ENCODE measurements around the gene IFT20.
A peak's percentile ranks its signal among the peaks of the same experiment; 100 is the strongest.

The IFT20 gene

DNA sequence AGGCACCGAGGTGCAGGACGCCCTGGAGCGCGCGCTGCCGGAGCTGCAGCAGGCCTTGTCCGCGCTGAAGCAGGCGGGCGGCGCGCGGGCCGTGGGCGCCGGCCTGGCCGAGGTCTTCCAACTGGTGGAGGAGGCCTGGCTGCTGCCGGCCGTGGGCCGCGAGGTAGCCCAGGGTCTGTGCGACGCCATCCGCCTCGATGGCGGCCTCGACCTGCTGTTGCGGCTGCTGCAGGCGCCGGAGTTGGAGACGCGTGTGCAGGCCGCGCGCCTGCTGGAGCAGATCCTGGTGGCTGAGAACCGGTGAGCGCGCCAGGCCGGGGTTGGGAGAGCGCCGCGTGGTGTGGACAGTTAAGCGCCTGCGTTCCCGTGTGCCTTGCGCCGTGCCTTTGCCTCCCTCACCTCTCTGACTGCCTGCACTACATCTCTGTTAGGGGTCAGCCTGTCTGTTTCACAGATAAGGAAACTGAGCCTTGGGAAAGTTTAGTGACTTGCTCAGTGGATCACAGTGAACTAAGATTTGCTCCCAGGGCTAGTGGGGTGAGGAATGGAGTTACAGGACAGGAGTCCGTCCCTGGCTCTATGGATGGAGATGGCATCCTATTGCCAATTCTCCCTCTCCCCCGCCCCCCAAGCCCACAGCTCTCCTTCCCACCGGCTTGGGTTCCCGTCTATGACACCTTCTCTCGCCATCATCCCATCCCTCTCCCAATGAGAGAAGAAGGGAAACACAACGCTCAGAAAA is 37.1 kb upstream of the IFT20 start:
- TF ChIP-seq, protein P1, sequence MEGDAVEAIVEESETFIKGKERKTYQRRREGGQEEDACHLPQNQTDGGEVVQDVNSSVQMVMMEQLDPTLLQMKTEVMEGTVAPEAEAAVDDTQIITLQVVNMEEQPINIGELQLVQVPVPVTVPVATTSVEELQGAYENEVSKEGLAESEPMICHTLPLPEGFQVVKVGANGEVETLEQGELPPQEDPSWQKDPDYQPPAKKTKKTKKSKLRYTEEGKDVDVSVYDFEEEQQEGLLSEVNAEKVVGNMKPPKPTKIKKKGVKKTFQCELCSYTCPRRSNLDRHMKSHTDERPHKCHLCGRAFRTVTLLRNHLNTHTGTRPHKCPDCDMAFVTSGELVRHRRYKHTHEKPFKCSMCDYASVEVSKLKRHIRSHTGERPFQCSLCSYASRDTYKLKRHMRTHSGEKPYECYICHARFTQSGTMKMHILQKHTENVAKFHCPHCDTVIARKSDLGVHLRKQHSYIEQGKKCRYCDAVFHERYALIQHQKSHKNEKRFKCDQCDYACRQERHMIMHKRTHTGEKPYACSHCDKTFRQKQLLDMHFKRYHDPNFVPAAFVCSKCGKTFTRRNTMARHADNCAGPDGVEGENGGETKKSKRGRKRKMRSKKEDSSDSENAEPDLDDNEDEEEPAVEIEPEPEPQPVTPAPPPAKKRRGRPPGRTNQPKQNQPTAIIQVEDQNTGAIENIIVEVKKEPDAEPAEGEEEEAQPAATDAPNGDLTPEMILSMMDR (IDR thresholded peaks at IDR 0.05; ENCODE audit: low read depth, low read length, missing control alignments): no peak
- DNase-seq (ENCODE audit: low read depth): no peak
- H3K4me3 ChIP-seq (ENCODE audit: low read depth, low read length): peak overlapping the region; percentile 54

DNA sequence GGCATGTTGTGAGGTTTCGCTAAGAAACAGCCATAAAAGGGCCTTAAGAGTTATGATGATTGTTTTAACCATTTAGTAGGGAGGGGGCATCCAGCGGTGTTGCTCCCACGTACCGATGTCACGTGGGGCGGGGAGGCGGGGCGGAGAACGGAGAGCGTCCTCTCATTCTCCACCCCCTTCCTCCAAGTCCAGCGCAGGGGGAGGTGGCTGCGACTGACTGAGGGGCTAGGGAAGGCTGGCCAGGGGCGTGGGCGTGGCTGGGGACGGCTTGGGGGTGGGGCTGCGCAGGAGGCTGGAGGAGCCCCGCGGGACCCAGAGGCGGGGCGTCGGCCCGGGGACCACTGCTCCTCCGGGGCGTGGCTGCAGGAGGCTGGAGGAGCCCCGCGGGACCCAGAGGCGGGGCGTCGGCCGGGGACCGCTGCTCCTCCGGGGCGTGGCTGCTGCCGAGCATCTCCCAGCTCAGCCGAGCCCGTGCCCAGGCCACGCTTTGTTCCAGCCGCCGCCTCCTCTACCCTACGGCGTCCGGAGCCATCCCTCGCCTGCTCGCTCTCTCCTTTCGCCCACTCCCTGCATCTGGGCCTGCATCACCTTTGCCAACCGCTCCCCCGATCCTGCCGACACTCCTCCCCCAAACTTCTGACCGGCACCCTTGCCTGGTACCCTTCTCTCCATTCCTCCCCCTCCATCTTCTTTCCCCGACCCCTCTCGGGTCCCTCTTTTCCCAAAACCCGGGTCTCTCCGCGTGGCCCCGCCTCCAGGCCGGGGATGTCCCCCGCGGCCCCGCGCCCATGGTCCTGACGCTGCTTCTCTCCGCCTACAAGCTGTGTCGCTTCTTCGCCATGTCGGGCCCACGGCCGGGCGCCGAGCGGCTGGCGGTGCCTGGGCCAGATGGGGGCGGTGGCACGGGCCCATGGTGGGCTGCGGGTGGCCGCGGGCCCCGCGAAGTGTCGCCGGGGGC is 36.3 kb upstream of the IFT20 start, which contains the start of gene SARM1:
TSS of gene SARM1 (plus strand) at position 450 of the 958 bp plus-strand sequence. CDS start at position 789, 339 bp downstream.
- peak; percentile 57 for DNase-seq (ENCODE audit: low read depth)
- H3K4me3 ChIP-seq (ENCODE audit: low read depth, low read length): peak within 1 kb of the TSS; percentile 54
- TF ChIP-seq, protein P1 (IDR thresholded peaks at IDR 0.05; ENCODE audit: low read depth, low read length, missing control alignments): no peak

DNA sequence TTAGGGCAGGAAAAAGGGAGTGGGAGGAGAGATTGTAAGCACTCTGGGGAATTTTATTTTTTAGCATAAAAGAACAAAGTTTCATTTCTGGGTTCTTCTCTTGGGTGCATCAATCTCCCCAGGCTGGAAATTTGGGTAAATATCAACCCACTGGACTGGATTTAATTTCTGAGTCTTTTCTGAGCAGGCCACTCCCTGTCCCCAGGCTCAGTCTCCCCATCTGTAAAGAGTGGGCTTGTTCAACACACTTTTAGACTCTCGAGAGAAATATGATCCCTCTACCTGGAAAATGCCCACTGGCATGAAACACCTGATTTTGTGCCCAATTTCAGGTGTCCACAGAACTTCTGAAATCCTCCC is 35.5 kb upstream of the IFT20 start:
- DNase-seq (ENCODE audit: low read depth): no peak
- TF ChIP-seq, protein P1 (IDR thresholded peaks at IDR 0.05; ENCODE audit: low read depth, low read length, missing control alignments): no peak
- H3K4me3 ChIP-seq (ENCODE audit: low read depth, low read length): no peak overlapping the region; the same call in 1 of the 2 replicates

- TF ChIP-seq, protein P1 (IDR thresholded peaks at IDR 0.05; ENCODE audit: low read depth, low read length, missing control alignments): no peak
- DNase-seq (ENCODE audit: low read depth): no peak
- H3K4me3 ChIP-seq (ENCODE audit: low read depth, low read length): peak within 1 kb of the TSS; percentile 54
Observed at GRCh38 chr17:28370035-28370743, 34.9 kb upstream of the IFT20 start, which contains the start of gene VTN. Gene VTN (minus strand): TSS chr17:28370307. CDS start chr17:28370203, 104 bp downstream.

- no peak for DNase-seq (ENCODE audit: low read depth)
- TF ChIP-seq, protein P1 (IDR thresholded peaks at IDR 0.05; ENCODE audit: low read depth, low read length, missing control alignments): no peak
- no peak overlapping the region for H3K4me3 ChIP-seq (ENCODE audit: low read depth, low read length)
Observed at GRCh38 chr17:28369684-28370034, 34.4 kb upstream of the IFT20 start.

DNA sequence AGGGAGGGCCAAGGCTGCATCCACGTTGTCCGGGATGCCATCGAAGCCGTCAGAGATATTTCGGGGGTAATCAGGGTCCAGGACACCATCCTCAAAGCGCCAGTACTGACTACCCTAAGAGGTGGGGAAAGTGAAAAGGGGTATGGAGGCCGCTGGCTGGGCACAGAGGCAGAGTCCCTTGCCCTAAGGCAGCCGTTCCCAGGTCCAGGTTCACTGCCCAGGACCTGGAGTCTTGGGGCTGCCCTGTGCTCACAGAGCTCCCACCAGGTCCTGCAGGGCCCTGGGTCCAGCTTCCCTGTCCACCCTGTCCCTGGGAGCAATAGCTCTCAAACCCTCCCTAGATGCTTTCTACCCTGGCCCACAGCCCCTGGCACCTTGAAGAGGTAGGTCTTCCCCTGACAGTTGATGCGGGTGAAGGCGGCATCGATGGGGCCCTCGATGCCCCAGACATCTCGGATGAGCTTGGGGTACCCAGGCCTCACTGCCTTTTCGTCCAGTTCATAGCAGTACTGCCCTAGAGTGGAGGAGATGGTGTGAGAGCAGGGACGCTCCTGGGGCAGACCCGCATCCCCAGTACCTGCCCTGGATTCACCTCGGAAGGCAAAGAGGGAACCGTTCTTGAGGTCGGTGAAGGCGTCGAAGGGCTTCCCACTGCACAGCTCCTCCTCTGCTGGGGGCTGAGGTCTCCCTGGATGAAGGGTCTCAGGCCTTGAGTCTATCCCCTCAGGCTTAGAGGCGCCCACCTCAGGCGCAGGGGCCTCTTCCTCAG is 33.8 kb upstream of the IFT20 start:
- TF ChIP-seq, protein P1 (IDR thresholded peaks at IDR 0.05; ENCODE audit: low read depth, low read length, missing control alignments): no peak
- H3K4me3 ChIP-seq (ENCODE audit: low read depth, low read length): no peak overlapping the region

More for the DNA sequence above, 33.8 kb upstream of the IFT20 start:
- no peak for DNase-seq (ENCODE audit: low read depth)

All from GM12864 (cell line).